ENCODE measurements around the gene HTT. TPM values are rescaled to one million over a fixed set of nuclear protein-coding genes. Genes with fewer than 3 reads are reported as not detected.

HTT gene
- total and polyA plus RNA-seq, 10 donors, result 10.0 to 124 (median 84.4) TPM

DNA sequence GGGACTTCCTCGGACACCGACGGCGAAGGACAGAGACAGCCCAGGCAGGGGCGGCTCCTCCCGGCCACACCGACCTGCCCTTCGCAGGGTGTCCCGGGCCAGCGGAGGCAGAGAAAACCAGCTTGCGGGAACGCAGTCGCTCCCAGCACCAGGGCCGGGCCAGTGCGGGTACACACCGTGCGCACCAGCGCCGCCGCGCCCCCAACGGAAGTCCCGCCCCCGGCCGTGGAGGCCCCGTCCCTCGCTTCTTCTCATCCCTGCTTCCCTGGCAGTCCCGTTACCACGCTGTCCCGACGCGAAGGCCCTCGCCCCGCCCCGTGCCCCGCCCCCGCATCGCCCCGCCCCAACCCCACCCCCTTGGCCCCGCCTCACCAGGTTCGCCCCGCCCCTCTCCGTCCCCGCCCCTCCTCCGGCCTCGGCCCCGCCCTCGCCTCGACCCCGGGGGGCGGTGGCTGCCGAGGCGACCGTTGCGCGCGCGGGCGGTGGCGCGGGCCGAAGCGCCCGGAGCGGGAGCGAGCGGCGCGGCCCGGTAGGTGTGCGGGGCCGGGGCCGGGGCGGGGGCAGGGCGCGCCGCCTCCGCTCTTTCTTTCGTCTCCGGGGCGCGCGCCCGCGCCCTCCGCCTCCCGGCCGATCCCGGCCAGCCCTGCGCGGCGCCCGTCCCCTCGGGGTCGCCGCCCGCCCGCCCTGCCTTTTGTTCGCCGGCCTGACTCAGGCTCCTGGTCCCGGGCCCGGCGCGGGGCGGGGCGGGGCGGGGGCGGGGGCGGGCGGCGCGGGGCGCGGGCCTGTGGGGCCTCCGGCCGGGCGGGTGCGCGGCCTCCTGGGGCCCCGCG is 218.3 kb downstream of the HTT start, which contains the start of gene RGS12:
Gene RGS12, plus strand, starts transcription at position 451 of the 830 bp plus-strand sequence. CDS start 23,150 bp downstream, outside the sequence.
- 0 to 1% (median 1%) methylated on average over 10 to 121 of the region's 121 CpGs for WGBS, 5 donors
- no peaks in the 10 kb centered on the region for H3K9me3 ChIP-seq
- H3K36me3 ChIP-seq, result no peaks in the 10 kb centered on the region
- H3K4me1 ChIP-seq, result peaks cover 4 to 45% (median 32%) of the 10 kb centered on the region in 6 donors
- peak within 1 kb of the TSS; percentile 63 to 93 (median 91) for H3K27ac ChIP-seq
- intact Hi-C loops (cut with DNase I; ENCODE audit: low total_unique reads), result no loop called here
- H3K4me3 ChIP-seq, result peak within 1 kb of the TSS; percentile 67 to 86 (median 82)
- TF ChIP-seq POLR2AphosphoS5 (IDR thresholded peaks at IDR 0.05) (peak; percentile 81 to 89 (median 86)), CTCF (IDR thresholded peaks at IDR 0.05 in 8 of 11, conservative IDR thresholded peaks at IDR 0.05 in 3 of 11) (no peak), POLR2A (IDR thresholded peaks at IDR 0.05) (peak in 2 of 3 donors; percentile 23 to 56)
- peaks cover 0 to 37% (median 0%) of the 10 kb centered on the region in 7 donors for H3K27me3 ChIP-seq (replicated peaks in 1 of 7)
- DNase-seq, result peak; percentile 96

Small RNAs within 50 kb of the gene (small RNA-seq; reads per million reads assigned to genes)
- gene RF02134 (0 reads per million in 4 donors), gene RF02135 (0 reads per million in 4 donors), gene RNU6-204P (0 reads per million in 4 donors)

Other genes starting within 250 kb of the HTT start
- gene ADD1, start 230.8 kb upstream of the HTT start, total RNA-seq, result 100 to 1,000 TPM; 260 to 348 (median 295) TPM
- gene ADD1, start 230.8 kb upstream of the HTT start, polyA plus RNA-seq, result 100 to 1,000 TPM; 175 to 224 (median 194) TPM
- 10 to 100 TPM; 21.1 to 30.5 (median 25.0) TPM for gene NOP14, start 111.3 kb upstream of the HTT start, total RNA-seq
- gene NOP14, start 111.3 kb upstream of the HTT start, polyA plus RNA-seq, result 10 to 100 TPM; 10.2 to 20.3 (median 12.2) TPM
- 1 to 10 TPM; 1.8 to 4.3 (median 2.6) TPM for gene GRK4, start 111.1 kb upstream of the HTT start, total RNA-seq
- gene GRK4, start 111.1 kb upstream of the HTT start, polyA plus RNA-seq, result 1 to 10 TPM; 1.0 to 1.7 (median 1.2) TPM
- gene HTT-AS, start 143 bp upstream of the HTT start, total RNA-seq, result not detected
- gene HTT-AS, start 143 bp upstream of the HTT start, polyA plus RNA-seq, result not detected
- 1 to 10 TPM; 1.4 to 2.8 (median 2.2) TPM for gene MSANTD1, start 174.5 kb downstream of the HTT start, total RNA-seq
- gene MSANTD1, start 174.5 kb downstream of the HTT start, polyA plus RNA-seq, result 1 to 10 TPM in 1 of 3 donors, under 1 TPM in 2; 0.41 to 1.0 (median 0.90) TPM
- 10 to 100 TPM; 12.0 to 36.2 (median 18.8) TPM for gene RGS12, start 218.3 kb downstream of the HTT start, total RNA-seq
- gene RGS12, start 218.3 kb downstream of the HTT start, polyA plus RNA-seq, result 10 to 100 TPM in 2 of 3 donors, 1 to 10 TPM in 1; 7.5 to 26.5 (median 23.1) TPM

All from spleen (tissue), 11 donors.